ENCODE data around the gene MYEOV.

The MYEOV gene

GRCh38 chr11:69335007-69335780, 41.2 kb downstream of the MYEOV start:
- TF ChIP-seq CTCF (IDR thresholded peaks at IDR 0.05; ENCODE audit: insufficient read depth, missing control alignments), result no peak
- FAIRE-seq (no peak), DNase-seq (ENCODE audit: insufficient read length, low spot score) (no peak)

- no peak for FAIRE-seq
- no peak for DNase-seq (ENCODE audit: insufficient read length, low spot score)
- no peak for TF ChIP-seq CTCF (IDR thresholded peaks at IDR 0.05; ENCODE audit: insufficient read depth, missing control alignments)
These were observed 41.9 kb downstream of the MYEOV start for GRCh38 chr11:69335781-69336405.

GRCh38 chr11:69337211-69337721, 43.3 kb downstream of the MYEOV start:
- DNase-seq (ENCODE audit: insufficient read length, low spot score) (no peak), FAIRE-seq (no peak)
- TF ChIP-seq CTCF (IDR thresholded peaks at IDR 0.05; ENCODE audit: insufficient read depth, missing control alignments), result no peak

- FAIRE-seq (no peak), DNase-seq (ENCODE audit: insufficient read length, low spot score) (no peak)
- no peak for TF ChIP-seq CTCF (IDR thresholded peaks at IDR 0.05; ENCODE audit: insufficient read depth, missing control alignments)
These were observed 45.2 kb downstream of the MYEOV start for GRCh38 chr11:69339041-69339733.

- no peak for FAIRE-seq
- TF ChIP-seq CTCF (IDR thresholded peaks at IDR 0.05; ENCODE audit: insufficient read depth, missing control alignments), result no peak
These were observed 46.1 kb downstream of the MYEOV start for GRCh38 chr11:69339983-69340565.

GRCh38 chr11:69342588-69343330, 48.8 kb downstream of the MYEOV start:
- no peak for FAIRE-seq
- no peak for TF ChIP-seq CTCF (IDR thresholded peaks at IDR 0.05; ENCODE audit: insufficient read depth, missing control alignments)
- DNase-seq (ENCODE audit: insufficient read length, low spot score), result no peak

More at GRCh38 chr11:69339983-69340565, 46.1 kb downstream of the MYEOV start:
- DNase-seq (ENCODE audit: insufficient read length, low spot score), result no peak
